HepG2 (cell line): ENCODE data around the gene SOX4. TPM values are rescaled to one million over a fixed set of nuclear protein-coding genes. Genes with fewer than 3 reads are reported as not detected.

Experiments
- CAMTA2 ChIP-seq: sonication (generic); formaldehyde crosslinking; IDR thresholded peaks from 2 replicates; pipeline ENCODE4 v1.4.0; 2020; ENCODE audit warnings: mild to moderate bottlenecking, missing genetic modification reagents, borderline replicate concordance
- CCDC6 ChIP-seq: sonication (generic); formaldehyde crosslinking; IDR thresholded peaks from 2 replicates; pipeline ENCODE4 v1.8.1; 2022; ENCODE audit warnings: mild to moderate bottlenecking, missing genetic modification reagents, moderate library complexity
- CHD4 ChIP-seq: fragments of 200-600 bp; sonication (generic); IDR thresholded peaks from 2 replicates; pipeline ENCODE4 v1.7.0; 2017; ENCODE audit warnings: mild to moderate bottlenecking, low read length, borderline replicate concordance
- GPN1 ChIP-seq: sonication (generic); formaldehyde crosslinking; IDR thresholded peaks from 2 replicates; pipeline ENCODE4 v1.5.1; 2020; ENCODE audit warnings: missing genetic modification reagents, borderline replicate concordance
- PHF8 ChIP-seq: sonication (generic); formaldehyde crosslinking; IDR thresholded peaks from 2 replicates; pipeline ENCODE4 v1.5.0; 2020; ENCODE audit warnings: missing genetic modification reagents
- SIN3A ChIP-seq: IDR thresholded peaks from 2 replicates; pipeline ENCODE4 v1.6.1; 2011; ENCODE audit warnings: low read depth, mild to moderate bottlenecking, control low read depth, low read length, borderline replicate concordance
- SMARCC2 ChIP-seq: fragments of 450-650 bp; IDR thresholded peaks from 2 replicates; pipeline ENCODE4 v1.6.1; 2017; ENCODE audit warnings: antibody characterized with exemption, mild to moderate bottlenecking
- SOX13 ChIP-seq, 3 experiments: fragments of 450-650 bp in 1 of 3; sonication (generic) in 1 of 3; formaldehyde crosslinking in 1 of 3; IDR thresholded peaks in 2 of 3; conservative IDR thresholded peaks in 1 of 3; 2 replicates each; pipeline versions ENCODE4 v1.5.0 to v1.6.1; 2016 to 2020; ENCODE audit warnings: antibody characterized with exemption in 1 of 3, mild to moderate bottlenecking in 1 of 3, missing compliant biosample characterization in 1 of 3, missing genetic modification reagents in 1 of 3, moderate library complexity in 1 of 3
- ZNF292 ChIP-seq: sonication (generic); formaldehyde crosslinking; IDR thresholded peaks from 2 replicates; pipeline ENCODE4 v1.8.1; 2022; ENCODE audit warnings: mild to moderate bottlenecking, low read depth, missing genetic modification reagents, borderline replicate concordance
- ZNF556 ChIP-seq: sonication (generic); formaldehyde crosslinking; IDR thresholded peaks from 2 replicates; pipeline ENCODE4 v1.4.0; 2020; ENCODE audit warnings: mild to moderate bottlenecking, missing genetic modification reagents, borderline replicate concordance
- ZNF564 ChIP-seq: sonication (generic); formaldehyde crosslinking; IDR thresholded peaks from 2 replicates; pipeline ENCODE4 v1.8.1; 2023; ENCODE audit warnings: mild to moderate bottlenecking, missing genetic modification reagents
- ZNF749 ChIP-seq: sonication (generic); formaldehyde crosslinking; IDR thresholded peaks from 2 replicates; pipeline ENCODE4 v1.8.0; 2022; ENCODE audit warnings: mild to moderate bottlenecking, missing genetic modification reagents, moderate library complexity, borderline replicate concordance
- ZNF777 ChIP-seq: sonication (generic); formaldehyde crosslinking; IDR thresholded peaks from 2 replicates; pipeline ENCODE4 v1.4.0; 2020; ENCODE audit warnings: missing genetic modification reagents
- ZNF83 ChIP-seq: sonication (generic); formaldehyde crosslinking; IDR thresholded peaks from 2 replicates; pipeline ENCODE4 v1.4.0; 2020; ENCODE audit warnings: missing genetic modification reagents, mild to moderate bottlenecking, borderline replicate concordance
- ZNF850 ChIP-seq: sonication (generic); formaldehyde crosslinking; conservative IDR thresholded peaks from 2 replicates; pipeline ENCODE4 v1.9.0; 2021; ENCODE audit warnings: mild to moderate bottlenecking, missing genetic modification reagents
- ZSCAN25 ChIP-seq: sonication (generic); formaldehyde crosslinking; IDR thresholded peaks from 2 replicates; pipeline ENCODE4 v1.8.0; 2022; ENCODE audit warnings: mild to moderate bottlenecking, missing genetic modification reagents
- ZSCAN31 ChIP-seq: sonication (generic); formaldehyde crosslinking; IDR thresholded peaks from 2 replicates; pipeline ENCODE4 v1.5.0; 2020; ENCODE audit warnings: low read depth, mild to moderate bottlenecking, missing genetic modification reagents
- polyA plus RNA-seq, 8 experiments: library from polyadenylated mRNA; depleted of rRNA in 3 of 8; stranded (reverse) in 7 of 8; unstranded in 1 of 8; fragments of >200 nt; fragmentation: Illumina TruSeq in 4 of 8; extraction: Trizol in 4 of 8; gene quantifications; 2 replicates each; pipeline versions ENCODE4 v1.2.1 to v1.2.3, GENCODE V29; 2011 to 2016; ENCODE audit warnings: low read depth in 4 of 8, missing spikeins in 1 of 8, mixed read lengths in 1 of 8; ENCODE audit not compliant: insufficient read depth in 1 of 8
- total RNA-seq, 5 experiments: library from RNA; depleted of rRNA; stranded (reverse); fragments of >200 nt; fragmentation: Illumina TruSeq; extraction: Trizol; gene quantifications; 2 replicates each; pipeline ENCODE4 v1.2.3, GENCODE V29; 2016; ENCODE audit warnings: low read depth in 1 of 5
- TF ChIP-seq, protein P1 (sequence below): sonication (generic); formaldehyde crosslinking; IDR thresholded peaks from 2 replicates; pipeline ENCODE4 v1.4.0; 2020; ENCODE audit warnings: missing genetic modification reagents, borderline replicate concordance
- TF ChIP-seq, protein P2 (sequence below): sonication (generic); formaldehyde crosslinking; IDR thresholded peaks from 2 replicates; pipeline ENCODE4 v1.4.0; 2020; ENCODE audit warnings: missing genetic modification reagents
- TF ChIP-seq, protein P3 (sequence below): sonication (generic); formaldehyde crosslinking; IDR thresholded peaks from 2 replicates; pipeline ENCODE4 v1.4.0; 2020; ENCODE audit warnings: missing genetic modification reagents
- TF ChIP-seq, protein P4 (sequence below): sonication (generic); formaldehyde crosslinking; IDR thresholded peaks from 2 replicates; pipeline ENCODE4 v1.4.0; 2020; ENCODE audit warnings: mild to moderate bottlenecking, missing genetic modification reagents

SOX4 gene
- total and polyA plus RNA-seq, 2 of the 13 experiments (the other 11 are each of a cell fraction or from before 2014, with no cell fraction given), result 2.6 to 3.4 TPM

DNA sequence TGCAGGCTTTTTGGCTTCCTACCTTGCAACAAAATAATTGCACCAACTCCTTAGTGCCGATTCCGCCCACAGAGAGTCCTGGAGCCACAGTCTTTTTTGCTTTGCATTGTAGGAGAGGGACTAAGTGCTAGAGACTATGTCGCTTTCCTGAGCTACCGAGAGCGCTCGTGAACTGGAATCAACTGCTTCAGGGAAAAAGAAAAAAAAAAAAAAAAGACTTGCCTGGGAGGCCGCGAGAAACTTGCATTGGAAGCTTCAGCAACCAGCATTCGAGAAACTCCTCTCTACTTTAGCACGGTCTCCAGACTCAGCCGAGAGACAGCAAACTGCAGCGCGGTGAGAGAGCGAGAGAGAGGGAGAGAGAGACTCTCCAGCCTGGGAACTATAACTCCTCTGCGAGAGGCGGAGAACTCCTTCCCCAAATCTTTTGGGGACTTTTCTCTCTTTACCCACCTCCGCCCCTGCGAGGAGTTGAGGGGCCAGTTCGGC, 420 bp downstream of the SOX4 start (continued):
- TF ChIP-seq, protein P1, sequence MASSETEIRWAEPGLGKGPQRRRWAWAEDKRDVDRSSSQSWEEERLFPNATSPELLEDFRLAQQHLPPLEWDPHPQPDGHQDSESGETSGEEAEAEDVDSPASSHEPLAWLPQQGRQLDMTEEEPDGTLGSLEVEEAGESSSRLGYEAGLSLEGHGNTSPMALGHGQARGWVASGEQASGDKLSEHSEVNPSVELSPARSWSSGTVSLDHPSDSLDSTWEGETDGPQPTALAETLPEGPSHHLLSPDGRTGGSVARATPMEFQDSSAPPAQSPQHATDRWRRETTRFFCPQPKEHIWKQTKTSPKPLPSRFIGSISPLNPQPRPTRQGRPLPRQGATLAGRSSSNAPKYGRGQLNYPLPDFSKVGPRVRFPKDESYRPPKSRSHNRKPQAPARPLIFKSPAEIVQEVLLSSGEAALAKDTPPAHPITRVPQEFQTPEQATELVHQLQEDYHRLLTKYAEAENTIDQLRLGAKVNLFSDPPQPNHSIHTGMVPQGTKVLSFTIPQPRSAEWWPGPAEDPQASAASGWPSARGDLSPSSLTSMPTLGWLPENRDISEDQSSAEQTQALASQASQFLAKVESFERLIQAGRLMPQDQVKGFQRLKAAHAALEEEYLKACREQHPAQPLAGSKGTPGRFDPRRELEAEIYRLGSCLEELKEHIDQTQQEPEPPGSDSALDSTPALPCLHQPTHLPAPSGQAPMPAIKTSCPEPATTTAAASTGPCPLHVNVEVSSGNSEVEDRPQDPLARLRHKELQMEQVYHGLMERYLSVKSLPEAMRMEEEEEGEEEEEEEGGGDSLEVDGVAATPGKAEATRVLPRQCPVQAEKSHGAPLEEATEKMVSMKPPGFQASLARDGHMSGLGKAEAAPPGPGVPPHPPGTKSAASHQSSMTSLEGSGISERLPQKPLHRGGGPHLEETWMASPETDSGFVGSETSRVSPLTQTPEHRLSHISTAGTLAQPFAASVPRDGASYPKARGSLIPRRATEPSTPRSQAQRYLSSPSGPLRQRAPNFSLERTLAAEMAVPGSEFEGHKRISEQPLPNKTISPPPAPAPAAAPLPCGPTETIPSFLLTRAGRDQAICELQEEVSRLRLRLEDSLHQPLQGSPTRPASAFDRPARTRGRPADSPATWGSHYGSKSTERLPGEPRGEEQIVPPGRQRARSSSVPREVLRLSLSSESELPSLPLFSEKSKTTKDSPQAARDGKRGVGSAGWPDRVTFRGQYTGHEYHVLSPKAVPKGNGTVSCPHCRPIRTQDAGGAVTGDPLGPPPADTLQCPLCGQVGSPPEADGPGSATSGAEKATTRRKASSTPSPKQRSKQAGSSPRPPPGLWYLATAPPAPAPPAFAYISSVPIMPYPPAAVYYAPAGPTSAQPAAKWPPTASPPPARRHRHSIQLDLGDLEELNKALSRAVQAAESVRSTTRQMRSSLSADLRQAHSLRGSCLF (CRISPR knock-in tag), result no peak
- no peak for TF ChIP-seq ZSCAN25 (CRISPR knock-in tag)
- no peak for TF ChIP-seq ZNF83 (CRISPR knock-in tag)
- no peak for TF ChIP-seq ZNF749 (CRISPR knock-in tag)
- no peak for TF ChIP-seq GPN1 (CRISPR knock-in tag)
- TF ChIP-seq, protein P2, sequence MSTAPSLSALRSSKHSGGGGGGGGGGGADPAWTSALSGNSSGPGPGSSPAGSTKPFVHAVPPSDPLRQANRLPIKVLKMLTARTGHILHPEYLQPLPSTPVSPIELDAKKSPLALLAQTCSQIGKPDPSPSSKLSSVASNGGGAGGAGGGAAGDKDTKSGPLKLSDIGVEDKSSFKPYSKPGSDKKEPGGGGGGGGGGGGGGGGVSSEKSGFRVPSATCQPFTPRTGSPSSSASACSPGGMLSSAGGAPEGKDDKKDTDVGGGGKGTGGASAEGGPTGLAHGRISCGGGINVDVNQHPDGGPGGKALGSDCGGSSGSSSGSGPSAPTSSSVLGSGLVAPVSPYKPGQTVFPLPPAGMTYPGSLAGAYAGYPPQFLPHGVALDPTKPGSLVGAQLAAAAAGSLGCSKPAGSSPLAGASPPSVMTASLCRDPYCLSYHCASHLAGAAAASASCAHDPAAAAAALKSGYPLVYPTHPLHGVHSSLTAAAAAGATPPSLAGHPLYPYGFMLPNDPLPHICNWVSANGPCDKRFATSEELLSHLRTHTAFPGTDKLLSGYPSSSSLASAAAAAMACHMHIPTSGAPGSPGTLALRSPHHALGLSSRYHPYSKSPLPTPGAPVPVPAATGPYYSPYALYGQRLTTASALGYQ (CRISPR knock-in tag), result no peak
- TF ChIP-seq CHD4, result no peak
- TF ChIP-seq, protein P3, sequence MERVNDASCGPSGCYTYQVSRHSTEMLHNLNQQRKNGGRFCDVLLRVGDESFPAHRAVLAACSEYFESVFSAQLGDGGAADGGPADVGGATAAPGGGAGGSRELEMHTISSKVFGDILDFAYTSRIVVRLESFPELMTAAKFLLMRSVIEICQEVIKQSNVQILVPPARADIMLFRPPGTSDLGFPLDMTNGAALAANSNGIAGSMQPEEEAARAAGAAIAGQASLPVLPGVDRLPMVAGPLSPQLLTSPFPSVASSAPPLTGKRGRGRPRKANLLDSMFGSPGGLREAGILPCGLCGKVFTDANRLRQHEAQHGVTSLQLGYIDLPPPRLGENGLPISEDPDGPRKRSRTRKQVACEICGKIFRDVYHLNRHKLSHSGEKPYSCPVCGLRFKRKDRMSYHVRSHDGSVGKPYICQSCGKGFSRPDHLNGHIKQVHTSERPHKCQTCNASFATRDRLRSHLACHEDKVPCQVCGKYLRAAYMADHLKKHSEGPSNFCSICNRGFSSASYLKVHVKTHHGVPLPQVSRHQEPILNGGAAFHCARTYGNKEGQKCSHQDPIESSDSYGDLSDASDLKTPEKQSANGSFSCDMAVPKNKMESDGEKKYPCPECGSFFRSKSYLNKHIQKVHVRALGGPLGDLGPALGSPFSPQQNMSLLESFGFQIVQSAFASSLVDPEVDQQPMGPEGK (CRISPR knock-in tag), result no peak
- 0 out of 2 replicates have a peak, but pooled peaks have one; percentile 22 for TF ChIP-seq ZNF850 (CRISPR knock-in tag)
- no peak for TF ChIP-seq SIN3A
- TF ChIP-seq SOX13 (IDR thresholded peaks at IDR 0.05), result no peak
- TF ChIP-seq SOX13 (CRISPR knock-in tag; conservative IDR thresholded peaks at IDR 0.05 in 1 of 2, IDR thresholded peaks at IDR 0.05 in 1 of 2), result no peak
- no peak for TF ChIP-seq ZSCAN31 (CRISPR knock-in tag)
- no peak for TF ChIP-seq PHF8 (CRISPR knock-in tag)
- no peak for TF ChIP-seq CAMTA2 (CRISPR knock-in tag)
- TF ChIP-seq CCDC6 (CRISPR knock-in tag), result 0 out of 2 replicates have a peak, but pooled peaks have one; percentile 40
- no peak for TF ChIP-seq ZNF777 (CRISPR knock-in tag)
- no peak for TF ChIP-seq SMARCC2
- 0 out of 2 replicates have a peak, but pooled peaks have one; percentile 37 for TF ChIP-seq ZNF564 (CRISPR knock-in tag)
- no peak for TF ChIP-seq ZNF556 (CRISPR knock-in tag)
- TF ChIP-seq, protein P4, sequence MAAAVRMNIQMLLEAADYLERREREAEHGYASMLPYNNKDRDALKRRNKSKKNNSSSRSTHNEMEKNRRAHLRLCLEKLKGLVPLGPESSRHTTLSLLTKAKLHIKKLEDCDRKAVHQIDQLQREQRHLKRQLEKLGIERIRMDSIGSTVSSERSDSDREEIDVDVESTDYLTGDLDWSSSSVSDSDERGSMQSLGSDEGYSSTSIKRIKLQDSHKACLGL, result no peak
- 0 out of 2 replicates have a peak, but pooled peaks have one; percentile 1 for TF ChIP-seq ZNF292 (CRISPR knock-in tag)
